Skeletal muscle tissue (tissue), 4 donors: ENCODE data around the gene ESRP2. TPM values are rescaled to one million over a fixed set of nuclear protein-coding genes. Genes with fewer than 3 reads are reported as not detected.
A peak's percentile ranks its signal among the peaks of the same experiment; 100 is the strongest.

Experiments used
- H3K27ac ChIP-seq: one replicate; pipeline ENCODE4 v1.7.0; 2013; ENCODE audit warnings: mild to moderate bottlenecking, low read depth, low read length, inconsistent platforms
- H3K27me3 ChIP-seq, 3 donors: one replicate each; pipeline ENCODE4 v1.7.0; 2013; ENCODE audit warnings: low read length in 3 of 3; ENCODE audit not compliant: control insufficient read depth in 3 of 3, insufficient read depth in 3 of 3
- H3K36me3 ChIP-seq, 3 donors: one replicate each; pipeline ENCODE4 v1.7.0; 2013; ENCODE audit warnings: low read length in 3 of 3; ENCODE audit not compliant: control insufficient read depth in 3 of 3, insufficient read depth in 3 of 3
- H3K4me1 ChIP-seq, 3 donors: one replicate each; pipeline ENCODE4 v1.7.0; 2013; ENCODE audit warnings: low read length in 3 of 3, mild to moderate bottlenecking in 3 of 3; ENCODE audit not compliant: control insufficient read depth in 3 of 3, insufficient read depth in 3 of 3
- H3K4me3 ChIP-seq, 3 donors: one replicate each; pipeline ENCODE4 v1.7.0; 2013; ENCODE audit warnings: low read length in 3 of 3
- H3K9ac ChIP-seq, 3 donors: one replicate each; pipeline ENCODE4 v1.7.0; 2013; ENCODE audit warnings: low read length in 3 of 3, mild to moderate bottlenecking in 3 of 3, moderate library complexity in 2 of 3, low read depth in 1 of 3
- H3K9me3 ChIP-seq, 3 donors: one replicate each; pipeline ENCODE4 v1.7.0; 2013; ENCODE audit warnings: low read length in 3 of 3; ENCODE audit not compliant: control insufficient read depth in 3 of 3
- total RNA-seq: library from RNA; depleted of rRNA; stranded (reverse); fragments of >200 nt; gene quantifications from one replicate; pipeline ENCODE4 v1.2.3, GENCODE V29; 2014
- donor health status: Osteomylitis.

ESRP2 gene
- not detected for total RNA-seq

- H3K9me3 ChIP-seq: no peaks in the 10 kb centered on the region
- peak within 1 kb of the TSS; percentile 61 to 93 (median 76) for H3K9ac ChIP-seq
- peak within 1 kb of the TSS; percentile 66 to 87 (median 74) for H3K4me3 ChIP-seq
- H3K27me3 ChIP-seq: no peaks in the 10 kb centered on the region
- H3K27ac ChIP-seq: peak within 1 kb of the TSS; percentile 74
- peaks cover 18 to 23% (median 20%) of the 10 kb centered on the region in 3 donors for H3K4me1 ChIP-seq
- peaks cover 0 to 15% (median 3%) of the 10 kb centered on the region in 3 donors for H3K36me3 ChIP-seq
Observed at GRCh38 chr16:68235887-68236136, at the start of gene ESRP2. Gene ESRP2 (minus strand): TSS chr16:68236127. CDS start chr16:68236045, 82 bp downstream.

GRCh38 chr16:68285683-68286082 is 49.8 kb upstream of the ESRP2 start:
- H3K36me3 ChIP-seq: peaks cover 13 to 23% (median 14%) of the 10 kb centered on the region in 3 donors
- no peak overlapping the region for H3K4me3 ChIP-seq
- peak overlapping the region in 1 of 3 donors; percentile 34 for H3K9ac ChIP-seq
- peaks cover 80 to 82% (median 81%) of the 10 kb centered on the region in 3 donors for H3K4me1 ChIP-seq
- peak overlapping the region; percentile 79 for H3K27ac ChIP-seq
- no peaks in the 10 kb centered on the region for H3K9me3 ChIP-seq
- no peaks in the 10 kb centered on the region for H3K27me3 ChIP-seq

GRCh38 chr16:68284847-68285246 is 48.9 kb upstream of the ESRP2 start:
- Histone ChIP-seq H3K27ac (peak overlapping the region; percentile 79), H3K27me3 (no peaks in the 10 kb centered on the region), H3K36me3 (peaks cover 9 to 16% (median 9%) of the 10 kb centered on the region in 3 donors), H3K9me3 (no peaks in the 10 kb centered on the region), H3K9ac (peak overlapping the region; percentile 28 to 60 (median 55)), H3K4me1 (peaks cover 82 to 84% (median 83%) of the 10 kb centered on the region in 3 donors), H3K4me3 (no peak overlapping the region)

- Histone ChIP-seq H3K4me3 (peak overlapping the region in 1 of 3 donors; percentile 39), H3K36me3 (peaks cover 9 to 12% (median 9%) of the 10 kb centered on the region in 3 donors), H3K4me1 (peaks cover 79 to 88% (median 80%) of the 10 kb centered on the region in 3 donors)
Observed at GRCh38 chr16:68283801-68284598, 48.1 kb upstream of the ESRP2 start.

GRCh38 chr16:68283346-68283745 is 47.4 kb upstream of the ESRP2 start:
- H3K4me1 ChIP-seq: peaks cover 76 to 84% (median 79%) of the 10 kb centered on the region in 3 donors
- H3K9ac ChIP-seq: peak overlapping the region in 2 of 3 donors; percentile 42 to 63
- H3K4me3 ChIP-seq: peak overlapping the region; percentile 1 to 39 (median 29)
- H3K27ac ChIP-seq: peak overlapping the region; percentile 79
- H3K27me3 ChIP-seq: no peaks in the 10 kb centered on the region
- no peaks in the 10 kb centered on the region for H3K9me3 ChIP-seq
- peaks cover 9 to 12% (median 9%) of the 10 kb centered on the region in 3 donors for H3K36me3 ChIP-seq

More at GRCh38 chr16:68283801-68284598, 48.1 kb upstream of the ESRP2 start:
- Histone ChIP-seq H3K27me3 (no peaks in the 10 kb centered on the region), H3K27ac (peak overlapping the region; percentile 79), H3K9ac (peak overlapping the region in 2 of 3 donors; percentile 60 to 63), H3K9me3 (no peaks in the 10 kb centered on the region)

GRCh38 chr16:68282064-68282452 is 46.1 kb upstream of the ESRP2 start:
- no peak overlapping the region for H3K4me3 ChIP-seq
- peaks cover 0 to 6% (median 4%) of the 10 kb centered on the region in 3 donors for H3K36me3 ChIP-seq
- H3K27me3 ChIP-seq: no peaks in the 10 kb centered on the region
- no peak overlapping the region for H3K9ac ChIP-seq
- H3K27ac ChIP-seq: peak overlapping the region; percentile 79
- peaks cover 64 to 71% (median 66%) of the 10 kb centered on the region in 3 donors for H3K4me1 ChIP-seq
- H3K9me3 ChIP-seq: no peaks in the 10 kb centered on the region

GRCh38 chr16:68281368-68282063 is 45.6 kb upstream of the ESRP2 start:
- H3K4me3 ChIP-seq: no peak overlapping the region
- peak overlapping the region; percentile 79 for H3K27ac ChIP-seq
- peak overlapping the region in 2 of 3 donors; percentile 19 to 60 for H3K9ac ChIP-seq
- no peaks in the 10 kb centered on the region for H3K27me3 ChIP-seq
- H3K9me3 ChIP-seq: no peaks in the 10 kb centered on the region
- peaks cover 63 to 71% (median 64%) of the 10 kb centered on the region in 3 donors for H3K4me1 ChIP-seq
- H3K36me3 ChIP-seq: peaks cover 0 to 6% (median 3%) of the 10 kb centered on the region in 3 donors

GRCh38 chr16:68279726-68280558 is 44.0 kb upstream of the ESRP2 start:
- Histone ChIP-seq H3K9ac (peak overlapping the region in 1 of 3 donors; percentile 33), H3K27me3 (no peaks in the 10 kb centered on the region), H3K27ac (peak overlapping the region; percentile 79), H3K36me3 (peaks cover under 1 to 8% (median 4%) of the 10 kb centered on the region in 3 donors), H3K4me3 (no peak overlapping the region), H3K9me3 (no peaks in the 10 kb centered on the region), H3K4me1 (peaks cover 59 to 69% (median 62%) of the 10 kb centered on the region in 3 donors)

GRCh38 chr16:68276223-68276622 is 40.3 kb upstream of the ESRP2 start:
- H3K9ac ChIP-seq: peak overlapping the region; percentile 54 to 75 (median 69)
- H3K27ac ChIP-seq: peak overlapping the region; percentile 87
- H3K9me3 ChIP-seq: no peaks in the 10 kb centered on the region
- H3K4me3 ChIP-seq: peak overlapping the region in 2 of 3 donors; percentile 29 to 41
- peaks cover 7 to 22% (median 21%) of the 10 kb centered on the region in 3 donors for H3K36me3 ChIP-seq
- H3K4me1 ChIP-seq: peaks cover 53 to 67% (median 56%) of the 10 kb centered on the region in 3 donors
- no peaks in the 10 kb centered on the region for H3K27me3 ChIP-seq
